ENCODE measurements around the gene NCK2.

Gene NCK2

GRCh38 chr2:105782123-105782522 is 37.4 kb downstream of the NCK2 start:
- no peaks in the 10 kb centered on the region for H3K36me3 Mint-ChIP-seq (ENCODE audit: low read depth)
- intact Hi-C loops (cut with micrococcal nuclease): loop anchor here (5.0 kb wide), 1 partner anchor 35 kb away; no protein-coding TSS in a partner anchor
- no peak overlapping the region for H3K4me3 Mint-ChIP-seq
- H3K27ac Mint-ChIP-seq: no peak overlapping the region
- no peaks in the 10 kb centered on the region for H3K27me3 Mint-ChIP-seq
- peaks cover 43% of the 10 kb centered on the region for H3K4me1 Mint-ChIP-seq (ENCODE audit: low read depth)
- H3K9me3 Mint-ChIP-seq: no peaks in the 10 kb centered on the region

- Mint-ChIP-seq H3K9me3 (no peaks in the 10 kb centered on the region), H3K4me1 (ENCODE audit: low read depth) (peaks cover 46% of the 10 kb centered on the region), H3K4me3 (no peak overlapping the region), H3K27ac (no peak overlapping the region), H3K36me3 (ENCODE audit: low read depth) (no peaks in the 10 kb centered on the region), H3K27me3 (no peaks in the 10 kb centered on the region)
- intact Hi-C loops (cut with micrococcal nuclease): loop anchor here (5.0 kb wide), 1 partner anchor 35 kb away; no protein-coding TSS in a partner anchor
Measured at GRCh38 chr2:105782646-105783045, 37.9 kb downstream of the NCK2 start.

DNA sequence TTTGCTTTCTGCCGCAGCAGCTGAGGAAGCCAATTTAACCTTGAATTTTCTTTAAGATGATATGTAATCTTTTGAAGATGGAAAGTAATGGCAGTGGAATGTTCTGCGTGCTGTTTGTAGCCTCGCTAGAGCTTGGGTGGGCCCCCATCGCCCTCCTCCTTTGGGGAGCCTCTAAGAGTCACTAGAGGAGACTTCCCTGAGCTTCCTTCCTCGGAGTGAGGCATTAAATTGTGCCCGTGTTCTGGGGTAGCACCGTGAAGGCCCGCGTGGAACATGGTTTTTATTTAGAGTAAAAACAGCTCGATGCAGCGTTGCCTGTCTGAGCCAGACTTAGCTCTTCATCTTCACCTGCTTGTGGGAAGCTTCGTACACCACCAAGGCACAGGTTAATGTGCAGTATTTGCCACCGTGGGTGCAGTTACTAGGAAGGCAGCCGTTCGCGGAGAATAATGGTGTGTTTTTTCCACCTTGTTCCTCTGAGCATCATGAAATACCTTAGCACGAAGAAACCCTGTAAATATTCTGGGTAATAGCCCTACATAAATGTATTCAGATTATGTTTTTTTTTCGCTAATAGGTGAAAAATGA is 38.5 kb downstream of the NCK2 start:
- Mint-ChIP-seq H3K36me3 (ENCODE audit: low read depth) (no peaks in the 10 kb centered on the region), H3K4me1 (ENCODE audit: low read depth) (peaks cover 52% of the 10 kb centered on the region), H3K4me3 (no peak overlapping the region), H3K27me3 (no peaks in the 10 kb centered on the region), H3K9me3 (no peaks in the 10 kb centered on the region), H3K27ac (no peak overlapping the region)
- intact Hi-C loops (cut with micrococcal nuclease): loop anchor here (5.0 kb wide), 1 partner anchor 36 kb away; no protein-coding TSS in a partner anchor

GRCh38 chr2:105783972-105784371 is 39.3 kb downstream of the NCK2 start:
- Mint-ChIP-seq H3K4me1 (ENCODE audit: low read depth) (peaks cover 59% of the 10 kb centered on the region), H3K27me3 (no peaks in the 10 kb centered on the region), H3K4me3 (peak overlapping the region; percentile 21), H3K36me3 (ENCODE audit: low read depth) (no peaks in the 10 kb centered on the region), H3K27ac (no peak overlapping the region), H3K9me3 (no peaks in the 10 kb centered on the region)
- intact Hi-C loops (cut with micrococcal nuclease): loop anchor here (5.0 kb wide), 1 partner anchor 37 kb away; no protein-coding TSS in a partner anchor

GRCh38 chr2:105784589-105784988 is 39.9 kb downstream of the NCK2 start:
- Mint-ChIP-seq H3K27me3 (no peaks in the 10 kb centered on the region), H3K36me3 (ENCODE audit: low read depth) (no peaks in the 10 kb centered on the region), H3K27ac (no peak overlapping the region), H3K9me3 (no peaks in the 10 kb centered on the region), H3K4me1 (ENCODE audit: low read depth) (peaks cover 63% of the 10 kb centered on the region), H3K4me3 (no peak overlapping the region)
- intact Hi-C loops (cut with micrococcal nuclease): loop anchor here (5.0 kb wide), 1 partner anchor 37 kb away; no protein-coding TSS in a partner anchor

- Mint-ChIP-seq H3K27me3 (no peaks in the 10 kb centered on the region), H3K27ac (no peak overlapping the region), H3K9me3 (no peaks in the 10 kb centered on the region), H3K4me1 (ENCODE audit: low read depth) (peaks cover 66% of the 10 kb centered on the region), H3K36me3 (ENCODE audit: low read depth) (no peaks in the 10 kb centered on the region), H3K4me3 (no peak overlapping the region)
- intact Hi-C loops (cut with micrococcal nuclease): no loop called here
Measured at GRCh38 chr2:105785095-105785847, 40.6 kb downstream of the NCK2 start.

- no peak overlapping the region for H3K4me3 Mint-ChIP-seq
- H3K36me3 Mint-ChIP-seq (ENCODE audit: low read depth): no peaks in the 10 kb centered on the region
- H3K9me3 Mint-ChIP-seq: no peaks in the 10 kb centered on the region
- intact Hi-C loops (cut with micrococcal nuclease): no loop called here
- no peaks in the 10 kb centered on the region for H3K27me3 Mint-ChIP-seq
- no peak overlapping the region for H3K27ac Mint-ChIP-seq
- peaks cover 66% of the 10 kb centered on the region for H3K4me1 Mint-ChIP-seq (ENCODE audit: low read depth)
Measured at GRCh38 chr2:105786231-105787230, 41.8 kb downstream of the NCK2 start.

DNA sequence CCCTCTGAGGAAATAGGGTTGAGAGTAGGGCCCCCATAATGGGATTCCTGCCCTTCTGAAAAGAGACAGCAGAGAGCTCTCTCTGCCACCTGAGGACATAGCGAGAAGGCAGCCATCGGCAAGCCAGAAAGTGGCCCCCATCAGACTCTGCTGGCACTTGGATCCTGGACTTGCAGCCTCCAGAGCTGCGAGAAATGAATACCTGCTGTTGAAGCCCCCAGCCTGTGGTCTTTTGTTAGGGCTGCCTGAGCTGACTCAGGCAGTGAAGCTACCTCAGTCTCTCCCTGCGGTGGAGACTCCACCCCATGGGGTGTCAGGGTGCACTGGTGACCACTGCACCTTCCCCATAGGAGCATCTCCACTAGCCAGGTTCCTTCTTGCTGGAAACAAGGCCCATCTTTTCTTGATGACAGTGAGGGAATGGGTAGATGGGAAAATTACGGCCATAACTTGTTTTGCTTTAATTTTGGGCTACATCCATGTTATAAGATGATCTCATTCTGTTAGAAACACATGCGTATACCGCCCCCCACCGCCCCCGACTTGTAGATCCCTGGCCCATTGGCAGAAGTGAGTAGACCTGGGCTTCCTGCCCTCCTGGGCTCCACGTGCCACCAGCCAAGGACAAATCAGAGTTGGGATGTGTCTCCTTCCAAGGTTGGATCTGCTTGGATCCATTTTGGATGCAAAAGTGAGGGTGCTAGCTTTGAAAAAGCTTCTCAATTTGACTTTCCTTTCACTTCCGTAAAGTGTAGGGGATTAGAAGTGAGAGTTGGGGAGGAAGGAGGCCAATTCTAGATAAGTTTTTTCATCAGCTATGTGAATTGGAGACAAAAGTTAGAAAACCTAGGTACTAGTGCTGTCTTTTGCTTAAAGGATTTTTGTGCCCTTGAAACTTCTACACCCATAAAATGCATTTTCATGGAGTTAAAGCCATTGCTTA is 42.9 kb downstream of the NCK2 start:
- Mint-ChIP-seq H3K9me3 (no peaks in the 10 kb centered on the region), H3K27ac (no peak overlapping the region), H3K36me3 (ENCODE audit: low read depth) (no peaks in the 10 kb centered on the region), H3K4me1 (ENCODE audit: low read depth) (peaks cover 70% of the 10 kb centered on the region), H3K4me3 (no peak overlapping the region), H3K27me3 (no peaks in the 10 kb centered on the region)
- intact Hi-C loops (cut with micrococcal nuclease): no loop called here

GRCh38 chr2:105788670-105789290 is 44.1 kb downstream of the NCK2 start:
- intact Hi-C loops (cut with micrococcal nuclease): no loop called here
- H3K27me3 Mint-ChIP-seq: no peaks in the 10 kb centered on the region
- H3K27ac Mint-ChIP-seq: no peak overlapping the region
- H3K36me3 Mint-ChIP-seq (ENCODE audit: low read depth): no peaks in the 10 kb centered on the region
- H3K4me1 Mint-ChIP-seq (ENCODE audit: low read depth): peaks cover 71% of the 10 kb centered on the region
- H3K9me3 Mint-ChIP-seq: no peaks in the 10 kb centered on the region
- no peak overlapping the region for H3K4me3 Mint-ChIP-seq

DNA sequence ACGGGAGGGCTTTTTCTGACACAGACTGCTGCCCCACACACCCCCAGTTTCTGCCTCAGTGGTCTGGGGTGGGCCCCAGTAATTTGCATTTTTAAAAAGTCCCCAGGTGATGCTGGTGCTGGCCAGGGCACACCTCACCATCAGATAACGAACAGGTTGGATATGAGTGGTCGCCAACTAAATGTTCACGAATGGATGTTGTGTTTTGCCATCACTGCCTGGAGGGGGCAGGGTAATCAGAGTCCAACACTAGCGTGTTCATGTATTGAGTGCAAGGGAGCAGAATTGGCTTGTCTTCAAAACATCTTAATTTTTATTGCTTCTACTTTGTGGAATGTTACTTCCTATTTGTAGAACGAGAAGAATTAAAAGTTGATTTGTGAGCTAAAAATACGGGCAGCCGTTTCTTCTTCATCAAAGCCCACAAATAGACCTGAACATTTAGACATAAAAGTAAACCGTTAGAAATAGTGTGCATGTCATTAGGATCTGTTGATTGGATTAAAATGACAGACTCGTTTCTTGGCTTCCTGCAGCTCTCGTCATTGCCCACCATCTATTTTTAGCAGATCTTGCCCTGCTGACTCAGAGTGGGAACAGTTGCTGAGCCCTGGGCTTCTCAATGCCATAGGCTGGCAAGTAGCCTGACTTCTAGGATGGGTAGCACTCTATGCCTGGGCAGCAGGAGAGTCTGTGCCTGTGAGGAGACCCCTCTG is 45.2 kb downstream of the NCK2 start:
- Mint-ChIP-seq H3K27ac (no peak overlapping the region), H3K4me3 (peak overlapping the region; percentile 17), H3K27me3 (no peaks in the 10 kb centered on the region), H3K36me3 (ENCODE audit: low read depth) (no peaks in the 10 kb centered on the region), H3K9me3 (no peaks in the 10 kb centered on the region), H3K4me1 (ENCODE audit: low read depth) (peaks cover 60% of the 10 kb centered on the region)
- intact Hi-C loops (cut with micrococcal nuclease): no loop called here

DNA sequence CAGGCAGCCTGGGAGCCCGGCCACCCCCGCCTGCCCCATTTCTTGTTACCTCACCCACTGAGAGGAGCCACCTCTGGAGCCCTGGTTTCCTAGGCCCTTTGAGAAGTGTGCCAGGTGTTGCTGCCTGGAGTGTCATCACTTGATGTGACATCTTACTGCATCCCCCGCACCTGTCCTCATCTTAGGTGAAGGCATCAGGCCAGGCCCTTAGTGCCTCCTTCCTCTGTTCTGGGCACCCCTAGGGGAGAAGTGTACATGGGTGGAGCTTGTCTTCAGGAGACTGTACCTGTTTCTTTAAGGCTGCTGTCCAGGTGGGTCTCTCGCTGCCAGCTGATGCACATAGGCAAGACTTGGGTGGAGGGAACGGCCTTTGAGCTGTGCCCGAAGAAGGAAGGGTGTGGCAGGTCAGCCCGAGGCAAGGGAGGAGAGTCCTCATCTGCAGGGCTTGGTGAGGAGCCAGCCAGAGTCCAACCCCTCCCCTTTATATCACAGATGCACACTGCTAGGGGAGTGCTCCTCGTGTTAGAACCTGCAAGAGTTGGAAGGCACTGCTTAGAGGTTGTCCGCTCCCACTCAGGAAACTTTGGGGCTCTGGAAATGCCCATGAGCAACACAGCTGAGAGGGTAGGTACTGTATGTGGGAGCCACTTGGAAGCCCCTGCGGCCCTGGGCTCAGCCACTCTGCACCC is 45.9 kb downstream of the NCK2 start:
- H3K36me3 Mint-ChIP-seq (ENCODE audit: low read depth): no peaks in the 10 kb centered on the region
- no peak overlapping the region for H3K4me3 Mint-ChIP-seq
- H3K9me3 Mint-ChIP-seq: no peaks in the 10 kb centered on the region
- H3K4me1 Mint-ChIP-seq (ENCODE audit: low read depth): peaks cover 64% of the 10 kb centered on the region
- peak overlapping the region; percentile 39 for H3K27ac Mint-ChIP-seq
- no peaks in the 10 kb centered on the region for H3K27me3 Mint-ChIP-seq
- intact Hi-C loops (cut with micrococcal nuclease): no loop called here

GRCh38 chr2:105791229-105791628 is 46.5 kb downstream of the NCK2 start:
- no peak overlapping the region for H3K27ac Mint-ChIP-seq
- H3K9me3 Mint-ChIP-seq: no peaks in the 10 kb centered on the region
- peaks cover 64% of the 10 kb centered on the region for H3K4me1 Mint-ChIP-seq (ENCODE audit: low read depth)
- H3K36me3 Mint-ChIP-seq (ENCODE audit: low read depth): no peaks in the 10 kb centered on the region
- H3K27me3 Mint-ChIP-seq: no peaks in the 10 kb centered on the region
- intact Hi-C loops (cut with micrococcal nuclease): no loop called here
- H3K4me3 Mint-ChIP-seq: no peak overlapping the region
